Panc1 (cell line): Measurements from ENCODE around the gene UROC1.

Experiments used
- POLR2AphosphoS5 ChIP-seq: IDR thresholded peaks from 2 replicates; pipeline ENCODE4 v1.6.1; 2012; ENCODE audit warnings: mild to moderate bottlenecking, low read depth, low read length, moderate library complexity
- SIN3A ChIP-seq: IDR thresholded peaks from 2 replicates; pipeline ENCODE4 v1.6.1; 2012; ENCODE audit warnings: low read depth, mild to moderate bottlenecking, low read length, moderate library complexity, borderline replicate concordance; ENCODE audit not compliant: insufficient read depth
- TCF7L2 ChIP-seq: IDR thresholded peaks from 2 replicates; pipeline ENCODE4 v1.6.1; 2011; ENCODE audit warnings: mild to moderate bottlenecking, low read depth, low read length, inconsistent platforms
- TF ChIP-seq, protein P1 (sequence below): fragments of 450-650 bp; IDR thresholded peaks from 2 replicates; pipeline ENCODE4 v1.5.1; 2017; ENCODE audit warnings: mild to moderate bottlenecking

- TF ChIP-seq, protein P1, sequence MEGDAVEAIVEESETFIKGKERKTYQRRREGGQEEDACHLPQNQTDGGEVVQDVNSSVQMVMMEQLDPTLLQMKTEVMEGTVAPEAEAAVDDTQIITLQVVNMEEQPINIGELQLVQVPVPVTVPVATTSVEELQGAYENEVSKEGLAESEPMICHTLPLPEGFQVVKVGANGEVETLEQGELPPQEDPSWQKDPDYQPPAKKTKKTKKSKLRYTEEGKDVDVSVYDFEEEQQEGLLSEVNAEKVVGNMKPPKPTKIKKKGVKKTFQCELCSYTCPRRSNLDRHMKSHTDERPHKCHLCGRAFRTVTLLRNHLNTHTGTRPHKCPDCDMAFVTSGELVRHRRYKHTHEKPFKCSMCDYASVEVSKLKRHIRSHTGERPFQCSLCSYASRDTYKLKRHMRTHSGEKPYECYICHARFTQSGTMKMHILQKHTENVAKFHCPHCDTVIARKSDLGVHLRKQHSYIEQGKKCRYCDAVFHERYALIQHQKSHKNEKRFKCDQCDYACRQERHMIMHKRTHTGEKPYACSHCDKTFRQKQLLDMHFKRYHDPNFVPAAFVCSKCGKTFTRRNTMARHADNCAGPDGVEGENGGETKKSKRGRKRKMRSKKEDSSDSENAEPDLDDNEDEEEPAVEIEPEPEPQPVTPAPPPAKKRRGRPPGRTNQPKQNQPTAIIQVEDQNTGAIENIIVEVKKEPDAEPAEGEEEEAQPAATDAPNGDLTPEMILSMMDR: no peak
- TF ChIP-seq POLR2AphosphoS5 (no peak), TCF7L2 (no peak), SIN3A (no peak)
Observed at GRCh38 chr3:126525853-126526667, 8.5 kb upstream of the UROC1 start.
